Breast epithelium (tissue), 4 donors: Measurements from ENCODE around the gene ARFGAP1. TPM values are rescaled to one million over a fixed set of nuclear protein-coding genes. Genes with fewer than 3 reads are reported as not detected.

ENCODE experiments used
- DNase-seq, 2 donors: peaks; one replicate each; pipeline ENCODE4 v3.0.0-alpha.2; 2019; ENCODE audit warnings: low spot score in 2 of 2
- H3K27ac ChIP-seq, 2 donors: fragments of 200-600 bp; sonication (generic) in 1 of 2; one replicate each; pipeline ENCODE4 v1.5.1; 2016 to 2019; ENCODE audit warnings: mild to moderate bottlenecking in 1 of 2
- H3K27me3 ChIP-seq, 2 donors: fragments of 200-600 bp; sonication (generic) in 1 of 2; one replicate each; pipeline versions ENCODE4 v1.5.1 to v1.6.0; 2017 to 2019; ENCODE audit warnings: control low read depth in 1 of 2, mild to moderate bottlenecking in 1 of 2
- H3K36me3 ChIP-seq: fragments of 200-600 bp; one replicate; pipeline ENCODE4 v1.5.1; 2019
- H3K4me1 ChIP-seq, 2 donors: fragments of 200-600 bp; sonication (generic); one replicate each; pipeline ENCODE4 v1.5.1; 2016 to 2019; ENCODE audit warnings: control low read depth in 1 of 2
- H3K4me3 ChIP-seq, 3 donors: fragments of 200-600 bp; sonication (generic); 1 replicate in 2 of 3; 2 replicates in 1 of 3; pipeline ENCODE4 v1.5.1; 2016 to 2019; ENCODE audit warnings: mild to moderate bottlenecking in 3 of 3, moderate library complexity in 2 of 3
- H3K9me3 ChIP-seq, 2 donors: fragments of 200-600 bp; sonication (generic) in 1 of 2; one replicate each; pipeline ENCODE4 v1.5.1; 2016 to 2019; ENCODE audit warnings: control low read depth in 1 of 2
- POLR2A ChIP-seq: fragments of 450-650 bp; IDR thresholded peaks from one replicate; pipeline ENCODE4 v1.6.1; 2016; ENCODE audit warnings: antibody characterized with exemption, mild to moderate bottlenecking, moderate library complexity
- POLR2AphosphoS5 ChIP-seq, 3 donors: sonication (generic); formaldehyde crosslinking; IDR thresholded peaks; one replicate each; pipeline ENCODE4 v1.6.1; 2017; ENCODE audit warnings: antibody characterized with exemption in 3 of 3
- intact Hi-C: fragments of 100-400 bp; cut with DNase I; formaldehyde crosslinking; loops from one replicate; pipeline ENCODE4 v1.15.1; 2023; ENCODE audit warnings: low total_unique reads
- total RNA-seq, 3 donors: library from RNA; depleted of rRNA; stranded (reverse); fragments of >200 nt; gene quantifications; one replicate each; pipeline ENCODE4 v1.1.0, GENCODE V29; 2016
- TF ChIP-seq, protein P1 (sequence below), 3 donors: fragments of 450-650 bp; IDR thresholded peaks; one replicate each; pipeline ENCODE4 v1.5.1; 2016 to 2017; ENCODE audit warnings: antibody characterized with exemption in 3 of 3, mild to moderate bottlenecking in 3 of 3, moderate library complexity in 3 of 3

Gene ARFGAP1
- total RNA-seq, 3 donors from 2014 or later, result 24.3 to 44.6 (median 38.2) TPM

DNA sequence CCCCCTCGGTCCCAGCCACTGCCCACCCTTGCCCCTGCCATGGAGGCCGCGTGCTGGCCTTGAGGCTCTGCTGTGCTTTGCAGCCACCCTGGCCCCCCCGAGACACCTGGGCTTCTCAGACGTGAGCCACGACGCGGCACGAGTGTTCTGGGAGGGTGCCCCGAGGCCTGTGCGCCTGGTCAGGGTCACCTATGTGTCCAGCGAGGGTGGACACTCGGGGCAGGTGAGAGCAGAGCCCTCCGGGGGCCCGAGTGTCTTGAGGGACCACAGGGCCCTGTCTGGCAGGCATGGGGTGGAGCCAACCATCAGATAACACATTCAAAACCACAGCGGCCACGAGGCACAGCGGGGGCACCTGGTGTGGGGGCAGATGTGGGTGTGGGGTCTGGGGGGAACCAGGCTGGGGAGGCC, 39.2 kb downstream of the ARFGAP1 start:
- TF ChIP-seq, protein P1, sequence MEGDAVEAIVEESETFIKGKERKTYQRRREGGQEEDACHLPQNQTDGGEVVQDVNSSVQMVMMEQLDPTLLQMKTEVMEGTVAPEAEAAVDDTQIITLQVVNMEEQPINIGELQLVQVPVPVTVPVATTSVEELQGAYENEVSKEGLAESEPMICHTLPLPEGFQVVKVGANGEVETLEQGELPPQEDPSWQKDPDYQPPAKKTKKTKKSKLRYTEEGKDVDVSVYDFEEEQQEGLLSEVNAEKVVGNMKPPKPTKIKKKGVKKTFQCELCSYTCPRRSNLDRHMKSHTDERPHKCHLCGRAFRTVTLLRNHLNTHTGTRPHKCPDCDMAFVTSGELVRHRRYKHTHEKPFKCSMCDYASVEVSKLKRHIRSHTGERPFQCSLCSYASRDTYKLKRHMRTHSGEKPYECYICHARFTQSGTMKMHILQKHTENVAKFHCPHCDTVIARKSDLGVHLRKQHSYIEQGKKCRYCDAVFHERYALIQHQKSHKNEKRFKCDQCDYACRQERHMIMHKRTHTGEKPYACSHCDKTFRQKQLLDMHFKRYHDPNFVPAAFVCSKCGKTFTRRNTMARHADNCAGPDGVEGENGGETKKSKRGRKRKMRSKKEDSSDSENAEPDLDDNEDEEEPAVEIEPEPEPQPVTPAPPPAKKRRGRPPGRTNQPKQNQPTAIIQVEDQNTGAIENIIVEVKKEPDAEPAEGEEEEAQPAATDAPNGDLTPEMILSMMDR (IDR thresholded peaks at IDR 0.05), result no peak
- no peak for TF ChIP-seq POLR2A
- no peak for TF ChIP-seq POLR2AphosphoS5 (IDR thresholded peaks at IDR 0.05)
- no peak overlapping the region for H3K27ac ChIP-seq
- H3K9me3 ChIP-seq, result no peaks in the 10 kb centered on the region
- peaks cover 0 to 69% of the 10 kb centered on the region in 2 donors for H3K27me3 ChIP-seq
- intact Hi-C loops, result no loop called here
- no peak overlapping the region for H3K4me3 ChIP-seq
- H3K4me1 ChIP-seq, result no peaks in the 10 kb centered on the region
- DNase-seq, result no peak
- no peaks in the 10 kb centered on the region for H3K36me3 ChIP-seq

DNA sequence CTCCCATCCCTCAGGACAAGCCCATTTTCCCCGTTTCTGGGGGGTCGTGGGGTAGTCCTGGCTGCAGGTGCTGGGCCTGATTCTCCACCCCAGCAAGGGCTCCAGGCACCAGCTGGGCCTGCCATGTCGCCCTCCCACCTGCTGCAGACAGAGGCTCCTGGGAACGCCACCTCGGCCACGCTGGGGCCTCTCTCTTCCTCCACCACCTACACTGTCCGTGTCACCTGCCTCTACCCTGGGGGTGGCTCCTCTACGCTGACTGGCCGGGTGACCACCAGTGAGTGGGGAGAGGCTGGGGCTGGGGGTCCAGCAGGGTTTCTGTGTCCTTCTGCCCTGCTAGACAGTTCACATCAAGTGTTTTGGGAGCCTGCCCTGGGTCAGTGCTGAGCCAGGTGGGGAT, 39.7 kb downstream of the ARFGAP1 start:
- intact Hi-C loops, result no loop called here
- H3K9me3 ChIP-seq, result no peaks in the 10 kb centered on the region
- H3K4me1 ChIP-seq, result no peaks in the 10 kb centered on the region
- DNase-seq, result no peak
- H3K36me3 ChIP-seq, result no peaks in the 10 kb centered on the region
- TF ChIP-seq POLR2A, result no peak
- TF ChIP-seq, protein P1 (IDR thresholded peaks at IDR 0.05), result no peak
- no peak for TF ChIP-seq POLR2AphosphoS5 (IDR thresholded peaks at IDR 0.05)
- H3K4me3 ChIP-seq, result no peak overlapping the region
- H3K27me3 ChIP-seq, result peaks cover 0 to 65% of the 10 kb centered on the region in 2 donors
- H3K27ac ChIP-seq, result no peak overlapping the region

GRCh38 chr20:63312690-63313348, 40.2 kb downstream of the ARFGAP1 start:
- Histone ChIP-seq H3K9me3 (no peaks in the 10 kb centered on the region), H3K27me3 (peaks cover 0 to 59% of the 10 kb centered on the region in 2 donors), H3K4me1 (no peaks in the 10 kb centered on the region), H3K27ac (no peak overlapping the region), H3K4me3 (no peak overlapping the region), H3K36me3 (no peaks in the 10 kb centered on the region)
- TF ChIP-seq POLR2AphosphoS5 (IDR thresholded peaks at IDR 0.05) (no peak), POLR2A (no peak)
- TF ChIP-seq, protein P1 (IDR thresholded peaks at IDR 0.05), result no peak
- no peak for DNase-seq
- intact Hi-C loops, result no loop called here

GRCh38 chr20:63313349-63314014, 40.9 kb downstream of the ARFGAP1 start:
- no peaks in the 10 kb centered on the region for H3K4me1 ChIP-seq
- peaks cover 0 to 53% of the 10 kb centered on the region in 2 donors for H3K27me3 ChIP-seq
- intact Hi-C loops, result no loop called here
- H3K36me3 ChIP-seq, result no peaks in the 10 kb centered on the region
- DNase-seq, result no peak
- H3K4me3 ChIP-seq, result peak overlapping the region in 1 of 3 donors; percentile 17
- TF ChIP-seq POLR2AphosphoS5 (IDR thresholded peaks at IDR 0.05), result no peak
- TF ChIP-seq, protein P1 (IDR thresholded peaks at IDR 0.05), result no peak
- no peak overlapping the region for H3K27ac ChIP-seq
- H3K9me3 ChIP-seq, result no peaks in the 10 kb centered on the region

GRCh38 chr20:63314015-63314471, 41.4 kb downstream of the ARFGAP1 start:
- Histone ChIP-seq H3K4me1 (no peaks in the 10 kb centered on the region), H3K27me3 (peaks cover 0 to 47% of the 10 kb centered on the region in 2 donors), H3K27ac (no peak overlapping the region), H3K36me3 (no peaks in the 10 kb centered on the region), H3K9me3 (no peaks in the 10 kb centered on the region), H3K4me3 (peak overlapping the region in 1 of 3 donors; percentile 17)
- no peak for DNase-seq
- TF ChIP-seq POLR2A, result no peak
- intact Hi-C loops, result no loop called here
